ENCODE measurements around the gene C1orf174.

DNA sequence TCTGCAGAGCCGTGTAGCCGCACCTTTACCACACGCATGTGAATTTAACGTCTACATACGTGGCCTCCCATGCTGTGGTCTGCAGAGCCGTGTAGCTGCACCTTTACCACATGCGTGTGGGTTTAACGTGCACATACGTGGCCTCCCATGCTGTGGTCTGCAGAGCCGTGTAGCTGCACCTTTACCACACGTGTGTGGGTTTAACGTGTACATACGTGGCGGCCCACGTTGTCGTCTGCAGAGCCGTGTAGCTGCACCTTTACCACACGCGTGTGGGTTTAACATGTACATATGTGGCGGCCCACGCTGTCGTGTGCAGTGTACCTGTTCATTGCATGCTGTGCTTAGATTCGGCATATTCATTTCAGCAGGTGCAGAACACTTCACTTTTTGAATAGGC lies 25.3 kb downstream of the C1orf174 start:
- TF ChIP-seq, protein P1, sequence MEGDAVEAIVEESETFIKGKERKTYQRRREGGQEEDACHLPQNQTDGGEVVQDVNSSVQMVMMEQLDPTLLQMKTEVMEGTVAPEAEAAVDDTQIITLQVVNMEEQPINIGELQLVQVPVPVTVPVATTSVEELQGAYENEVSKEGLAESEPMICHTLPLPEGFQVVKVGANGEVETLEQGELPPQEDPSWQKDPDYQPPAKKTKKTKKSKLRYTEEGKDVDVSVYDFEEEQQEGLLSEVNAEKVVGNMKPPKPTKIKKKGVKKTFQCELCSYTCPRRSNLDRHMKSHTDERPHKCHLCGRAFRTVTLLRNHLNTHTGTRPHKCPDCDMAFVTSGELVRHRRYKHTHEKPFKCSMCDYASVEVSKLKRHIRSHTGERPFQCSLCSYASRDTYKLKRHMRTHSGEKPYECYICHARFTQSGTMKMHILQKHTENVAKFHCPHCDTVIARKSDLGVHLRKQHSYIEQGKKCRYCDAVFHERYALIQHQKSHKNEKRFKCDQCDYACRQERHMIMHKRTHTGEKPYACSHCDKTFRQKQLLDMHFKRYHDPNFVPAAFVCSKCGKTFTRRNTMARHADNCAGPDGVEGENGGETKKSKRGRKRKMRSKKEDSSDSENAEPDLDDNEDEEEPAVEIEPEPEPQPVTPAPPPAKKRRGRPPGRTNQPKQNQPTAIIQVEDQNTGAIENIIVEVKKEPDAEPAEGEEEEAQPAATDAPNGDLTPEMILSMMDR (IDR thresholded peaks at IDR 0.05; ENCODE audit: low read length) = no peak
- no peak for TF ChIP-seq EZH2 (IDR thresholded peaks at IDR 0.05; ENCODE audit: borderline replicate concordance, low read length)

Data from OCI-LY1 (cell line).